ENCODE measurements around the gene MRPS34.
A peak's percentile ranks its signal among the peaks of the same experiment; 100 is the strongest.

MRPS34 gene

DNA sequence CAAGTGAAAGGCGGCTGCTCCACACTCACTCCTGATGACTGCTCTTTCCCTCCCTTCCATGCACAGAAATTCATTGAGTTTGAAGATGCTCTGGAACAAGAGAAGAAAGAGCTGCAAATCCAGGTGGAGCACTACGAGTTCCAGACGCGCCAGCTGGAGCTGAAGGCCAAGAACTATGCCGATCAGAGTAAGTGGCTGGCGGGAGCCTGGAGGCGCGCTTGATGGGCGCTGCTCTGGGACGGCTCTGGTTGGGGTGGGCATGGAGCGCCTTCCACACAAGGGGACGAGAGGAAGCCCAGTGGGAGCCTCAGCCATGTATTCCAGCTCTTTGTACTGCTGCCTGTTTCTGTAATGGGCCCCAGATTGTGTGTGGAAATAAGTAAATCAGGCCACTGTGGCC, 48.4 kb downstream of the MRPS34 start:
- no peak for DNase-seq

GRCh38 chr16:1723450-1724147, 49.3 kb downstream of the MRPS34 start:
- DNase-seq: peak in 1 of 2 donors; percentile 70

Data from inflammatory macrophage treated with lipopolysaccharide for 1 hour (primary cell).